ENCODE measurements around the gene ZC3H7A.

Gene ZC3H7A

GRCh38 chr16:11738742-11739544 lies 58.1 kb downstream of the ZC3H7A start:
- H3K4me3 ChIP-seq (ENCODE audit: low read depth, low read length) = no peak overlapping the region

DNA sequence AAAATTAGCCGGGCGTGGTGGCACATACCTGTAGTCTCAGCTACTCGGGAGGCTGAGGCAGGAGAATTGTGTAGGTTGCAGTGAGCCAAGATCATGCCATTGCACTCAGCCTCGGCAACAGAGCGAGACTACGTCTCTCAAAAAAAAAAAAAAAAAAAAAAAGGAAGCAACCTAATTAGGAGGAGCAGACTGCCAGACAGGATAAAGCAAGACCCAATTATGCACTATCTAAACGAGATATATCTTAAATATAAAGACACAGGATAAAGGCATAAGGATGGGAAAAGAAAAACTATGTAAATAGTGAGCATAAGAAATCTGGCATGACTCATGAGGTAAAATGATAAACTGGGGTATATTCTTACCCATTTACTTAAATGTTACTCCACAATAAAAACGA lies 59.3 kb downstream of the ZC3H7A start:
- H3K4me3 ChIP-seq (ENCODE audit: low read depth, low read length) = no peak overlapping the region

DNA sequence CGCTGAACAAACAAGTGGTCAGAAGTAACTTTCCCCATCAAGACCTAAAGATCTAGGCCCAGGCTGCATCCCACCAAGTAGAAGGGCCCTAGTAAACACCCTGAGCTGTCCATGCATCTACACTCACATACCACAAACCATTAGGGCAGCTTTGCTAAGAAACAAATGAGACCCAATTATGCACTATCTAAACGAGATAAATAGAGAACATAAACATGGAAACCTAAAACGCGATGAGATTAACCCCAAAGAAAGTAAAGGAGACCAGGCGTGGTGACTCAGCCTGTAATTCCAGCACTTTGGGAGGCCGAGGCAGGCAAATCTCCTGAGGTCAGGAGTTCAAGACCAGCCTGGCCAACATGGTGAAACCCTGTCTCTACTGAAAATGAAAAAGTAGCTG lies 60.2 kb downstream of the ZC3H7A start:
- no peak overlapping the region for H3K4me3 ChIP-seq (ENCODE audit: low read depth, low read length)

DNA sequence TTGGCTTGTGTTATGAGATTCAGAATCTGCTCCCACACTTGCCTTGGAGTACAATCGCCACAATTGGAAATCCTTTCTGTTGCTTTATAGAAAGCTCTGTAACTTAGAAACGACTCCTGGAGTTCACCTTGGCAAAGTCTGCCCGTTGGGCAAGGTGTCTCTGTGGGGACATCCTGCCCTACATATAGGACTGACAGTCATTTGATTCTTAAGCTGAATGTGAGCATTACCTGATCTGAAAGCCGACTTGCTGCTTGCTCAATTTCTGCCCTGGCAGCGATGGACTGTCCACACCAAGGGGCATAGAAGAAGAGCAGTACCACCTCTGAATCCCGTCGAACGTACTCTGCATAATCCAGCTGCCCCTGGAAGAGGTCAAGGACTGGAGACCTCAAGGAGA lies 61.3 kb downstream of the ZC3H7A start:
- no peak overlapping the region for H3K4me3 ChIP-seq (ENCODE audit: low read depth, low read length)

DNA sequence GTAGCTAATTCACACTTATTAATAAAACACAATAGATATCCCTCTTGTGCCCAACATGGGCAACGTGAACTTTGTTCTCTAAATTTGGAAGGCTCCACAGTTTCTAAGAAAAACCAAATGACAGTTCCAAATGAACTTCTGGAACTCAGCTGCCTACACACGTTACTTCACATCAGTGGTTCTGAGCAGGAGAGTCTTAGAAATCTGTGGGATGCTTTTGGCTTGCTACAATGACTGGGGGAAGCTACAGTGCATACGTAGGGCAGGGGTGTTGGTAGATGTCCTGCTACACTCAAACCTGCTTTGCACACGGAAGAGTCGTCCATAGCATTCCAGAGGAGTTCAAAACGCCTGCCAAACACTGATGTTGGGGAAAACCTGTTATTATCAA lies 62.4 kb downstream of the ZC3H7A start:
- H3K4me3 ChIP-seq (ENCODE audit: low read depth, low read length) = no peak overlapping the region

DNA sequence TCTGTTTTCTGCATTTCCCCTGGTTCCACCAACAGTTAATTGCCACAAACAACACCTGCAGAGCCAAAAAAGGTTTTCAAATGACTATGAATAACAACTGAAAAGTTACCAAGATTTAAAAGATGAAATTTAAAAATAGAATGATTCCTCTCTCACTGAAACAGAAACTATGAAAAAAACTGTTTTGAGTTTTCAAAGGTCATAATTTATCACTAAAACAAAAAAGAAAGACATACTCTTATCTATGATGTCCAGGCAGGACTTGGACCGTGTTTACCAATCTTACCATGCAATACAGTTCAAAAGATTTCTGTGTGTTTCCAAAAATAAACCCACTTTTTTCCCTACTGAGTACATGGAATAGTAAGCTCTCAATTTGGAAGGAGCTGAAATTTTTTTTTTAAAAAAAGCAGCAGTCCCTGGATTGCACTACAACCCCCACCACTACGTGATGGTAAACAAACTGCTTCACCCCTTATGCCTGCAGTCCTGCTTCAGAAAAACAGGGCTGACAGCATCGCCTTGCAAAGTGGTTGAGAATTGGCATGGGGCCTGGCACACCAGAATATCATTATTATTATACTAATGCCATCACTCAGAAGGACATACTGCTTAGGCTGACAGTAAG lies 62.9 kb downstream of the ZC3H7A start:
- H3K4me3 ChIP-seq (ENCODE audit: low read depth, low read length) = no peak overlapping the region

- H3K4me3 ChIP-seq (ENCODE audit: low read depth, low read length) = no peak overlapping the region
Observed at GRCh38 chr16:11731222-11731621, 65.8 kb downstream of the ZC3H7A start.

- no peak overlapping the region for H3K4me3 ChIP-seq (ENCODE audit: low read depth, low read length)
Observed at GRCh38 chr16:11729787-11730186, 67.3 kb downstream of the ZC3H7A start.

GRCh38 chr16:11727796-11728543 lies 69.1 kb downstream of the ZC3H7A start:
- no peak overlapping the region for H3K4me3 ChIP-seq (ENCODE audit: low read depth, low read length)

GRCh38 chr16:11726008-11726407 lies 71.0 kb downstream of the ZC3H7A start:
- no peak overlapping the region for H3K4me3 ChIP-seq (ENCODE audit: low read depth, low read length)

DNA sequence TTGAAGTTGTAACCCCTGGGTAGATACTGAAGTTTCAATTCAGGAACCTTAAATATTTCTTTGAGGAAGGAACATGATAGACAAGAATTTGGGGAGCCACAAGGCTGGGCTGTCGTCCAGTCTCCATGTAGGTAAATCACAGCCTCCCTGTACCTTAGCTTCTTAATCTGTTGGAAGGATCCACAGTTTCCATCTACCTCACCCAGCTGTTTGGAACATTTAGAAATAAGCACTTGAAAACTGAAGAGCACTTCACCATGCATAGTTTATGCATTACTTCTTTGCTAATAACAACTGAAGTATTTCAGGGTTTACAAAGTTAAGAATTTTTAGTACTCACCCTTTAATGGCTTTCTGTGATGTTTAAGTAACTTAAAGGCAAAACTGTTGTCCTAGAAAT lies 71.6 kb downstream of the ZC3H7A start:
- no peak overlapping the region for H3K4me3 ChIP-seq (ENCODE audit: low read depth, low read length)

DNA sequence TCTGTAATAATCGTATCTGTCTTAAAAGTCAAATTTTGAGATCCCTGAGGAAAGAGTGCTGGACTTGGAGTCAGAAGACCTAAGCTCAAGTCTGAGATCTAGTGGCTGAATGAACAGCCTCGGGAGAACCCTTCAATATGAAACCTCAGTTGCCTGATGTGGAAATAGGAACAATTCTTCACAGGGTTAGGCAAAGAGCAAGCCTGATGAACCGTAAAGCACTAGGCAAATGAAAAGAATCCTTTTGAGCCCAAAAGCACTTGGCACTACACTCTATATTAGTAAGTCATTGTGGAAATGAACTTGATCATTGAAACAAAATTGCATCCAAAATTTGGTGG lies 74.6 kb downstream of the ZC3H7A start:
- no peak overlapping the region for H3K4me3 ChIP-seq (ENCODE audit: low read depth, low read length)

- H3K4me3 ChIP-seq (ENCODE audit: low read depth, low read length) = no peak overlapping the region
Observed at GRCh38 chr16:11721781-11722467, 75.1 kb downstream of the ZC3H7A start.

- H3K4me3 ChIP-seq (ENCODE audit: low read depth, low read length) = no peak overlapping the region
Observed at GRCh38 chr16:11719762-11720161, 77.3 kb downstream of the ZC3H7A start.

- H3K4me3 ChIP-seq (ENCODE audit: low read depth, low read length) = no peak overlapping the region
Observed at GRCh38 chr16:11719171-11719570, 77.9 kb downstream of the ZC3H7A start.

DNA sequence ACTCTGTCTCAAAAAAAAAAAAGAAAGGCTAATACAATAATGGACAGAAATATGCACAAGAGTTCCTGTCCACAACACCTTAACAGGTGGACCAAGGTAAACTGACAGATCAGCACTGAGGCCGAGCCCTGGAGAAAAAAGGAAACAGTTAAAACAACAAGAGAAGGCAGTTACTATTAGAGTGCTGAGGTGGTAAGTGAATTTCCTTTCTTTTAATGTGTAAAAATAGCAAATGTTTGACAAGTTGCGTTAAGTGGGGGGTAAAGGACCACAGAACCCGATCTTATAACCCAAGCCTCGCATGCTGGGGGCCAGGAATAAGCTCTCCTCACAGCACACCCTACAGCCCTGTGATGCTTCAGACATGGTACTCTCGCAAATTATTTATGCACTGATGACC lies 79.2 kb downstream of the ZC3H7A start:
- H3K4me3 ChIP-seq (ENCODE audit: low read depth, low read length) = no peak overlapping the region

- H3K4me3 ChIP-seq (ENCODE audit: low read depth, low read length) = no peak overlapping the region
Observed at GRCh38 chr16:11716336-11716735, 80.7 kb downstream of the ZC3H7A start.

- no peak overlapping the region for H3K4me3 ChIP-seq (ENCODE audit: low read depth, low read length)
Observed at GRCh38 chr16:11715246-11715947, 81.7 kb downstream of the ZC3H7A start.

DNA sequence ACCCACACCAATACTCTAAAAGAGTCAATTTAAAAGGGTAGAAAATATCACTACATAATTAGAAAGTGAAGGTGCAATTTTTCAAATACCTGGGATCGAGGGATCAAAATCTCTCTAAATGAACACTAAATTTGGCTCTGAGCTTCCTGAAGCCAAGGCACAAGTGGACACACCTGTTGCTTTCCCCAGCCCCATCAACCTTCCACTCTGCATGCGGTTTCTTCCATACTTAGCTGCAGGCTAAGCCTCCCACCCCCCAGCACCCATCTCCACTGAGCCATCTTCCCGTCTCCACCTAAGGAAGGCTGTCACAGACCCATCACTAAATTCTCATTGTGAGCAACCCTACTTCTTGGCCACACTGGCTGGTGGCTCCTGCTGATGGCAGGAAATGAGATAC lies 84.9 kb downstream of the ZC3H7A start:
- no peak overlapping the region for H3K4me3 ChIP-seq (ENCODE audit: low read depth, low read length)

DNA sequence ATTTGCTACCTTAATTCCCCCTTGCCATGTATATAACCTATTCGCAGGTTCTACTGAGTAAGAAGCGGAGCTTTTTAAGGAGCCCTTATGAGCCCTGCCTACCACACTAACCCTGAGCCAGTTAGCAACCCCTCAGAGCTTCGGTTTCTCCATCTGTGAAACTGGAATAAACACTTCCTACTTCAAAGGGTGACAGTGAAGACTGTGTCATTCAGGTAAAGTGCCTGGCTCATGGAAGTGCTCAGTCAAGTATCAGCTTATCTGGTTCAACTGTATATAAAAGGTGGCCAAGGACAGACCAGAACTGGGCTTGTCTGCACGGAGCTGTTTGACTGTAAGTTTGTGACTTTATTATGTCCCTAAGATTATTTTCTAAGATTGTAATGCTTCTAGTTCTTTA lies 85.4 kb downstream of the ZC3H7A start:
- no peak overlapping the region for H3K4me3 ChIP-seq (ENCODE audit: low read depth, low read length)

DNA sequence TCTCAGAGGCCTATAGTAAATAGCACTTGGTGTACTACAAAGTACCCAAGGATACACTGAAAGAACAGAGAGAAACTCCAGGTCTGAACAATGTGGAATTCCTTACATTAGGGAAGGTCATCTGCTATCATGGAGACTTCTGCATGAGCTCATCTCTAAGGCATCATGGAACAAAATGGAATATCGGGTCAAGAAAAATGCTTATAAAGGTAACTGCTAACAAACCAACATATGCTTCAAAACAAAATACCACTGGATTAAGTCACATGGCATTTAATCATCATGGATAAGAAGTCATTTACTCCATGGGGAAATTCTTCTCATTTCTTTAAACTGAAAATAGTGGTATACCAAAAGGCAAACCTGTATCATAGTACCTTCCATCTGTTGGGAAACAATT lies 88.6 kb downstream of the ZC3H7A start:
- no peak overlapping the region for H3K4me3 ChIP-seq (ENCODE audit: low read depth, low read length)
